Activated CD4-positive, alpha-beta memory T cell treated with anti-CD3 and anti-CD28 coated beads for 36 hours (primary cell): ENCODE results near the gene EFHC1. TPM values are rescaled to one million over a fixed set of nuclear protein-coding genes. Genes with fewer than 3 reads are reported as not detected.
"Not testable (repeated sequence)": the region's sequence is repeated elsewhere in the genome, so short reads cannot be mapped to it uniquely, and the experiment has no call there.

ENCODE experiments used
- CTCF ChIA-PET: fragments of 350-600 bp; sonication (Branson Sonifier 250); formaldehyde crosslinking; loops from one replicate; lab custom pipeline; 2021; ENCODE audit warnings: antibody characterized with exemption, inconsistent platforms; lab: Charles Lee
- POLR2A ChIA-PET: fragments of 350-600 bp; sonication (Branson Sonifier 250); formaldehyde crosslinking; loops from one replicate; lab custom pipeline; 2021; ENCODE audit warnings: antibody characterized with exemption; lab: Charles Lee
- DNase-seq: peaks from one replicate; pipeline ENCODE4 v3.0.0-alpha.2; 2020
- H3K27ac Mint-ChIP-seq: one replicate; pipeline ENCODE4 v1.8.0; 2021; ENCODE audit warnings: mixed read lengths
- H3K27me3 Mint-ChIP-seq: one replicate; pipeline ENCODE4 v1.8.0; 2021; ENCODE audit warnings: mixed read lengths
- H3K36me3 Mint-ChIP-seq: one replicate; pipeline ENCODE4 v1.8.0; 2021; ENCODE audit warnings: mixed read lengths
- H3K4me1 Mint-ChIP-seq: one replicate; pipeline ENCODE4 v1.8.0; 2021; ENCODE audit warnings: low read depth, mixed read lengths
- H3K4me3 Mint-ChIP-seq: one replicate; pipeline ENCODE4 v1.8.0; 2021; ENCODE audit warnings: mild to moderate bottlenecking, mixed read lengths
- H3K9me3 Mint-ChIP-seq: one replicate; pipeline ENCODE4 v1.8.0; 2021; ENCODE audit warnings: mixed read lengths
- intact Hi-C: fragments of 100-400 bp; cut with micrococcal nuclease; formaldehyde crosslinking; loops from one replicate; pipeline ENCODE4 v1.15.1; 2023
- total RNA-seq, 2 experiments: library from RNA; stranded (reverse); gene quantifications; one replicate each; pipeline ENCODE4 v1.2.3, GENCODE V29; 2021

The EFHC1 gene
- total RNA-seq, 2 experiments from 2014 or later = 1.9 to 3.1 TPM

- H3K27me3 Mint-ChIP-seq, H3K27ac Mint-ChIP-seq, POLR2A ChIA-PET, H3K36me3 Mint-ChIP-seq, DNase-seq, intact Hi-C loops, H3K9me3 Mint-ChIP-seq, H3K4me3 Mint-ChIP-seq: not testable (repeated sequence)
- CTCF ChIA-PET = interaction anchor here (0.6 to 3.2 kb wide), 6 partner anchors 10 to 98 kb away, joined by 3 to 29 read pairs (median 4); partner anchors contain the start of gene PAQR8
- H3K4me1 Mint-ChIP-seq = peaks cover 78% of the 10 kb centered on the region
Measured at GRCh38 chr6:52388119-52388518, 32.0 kb upstream of the EFHC1 start.

- Mint-ChIP-seq H3K36me3 (no peaks in the 10 kb centered on the region), H3K4me3 (no peak overlapping the region), H3K4me1 (peaks cover 82% of the 10 kb centered on the region), H3K9me3 (peaks cover 5% of the 10 kb centered on the region), H3K27ac (no peak overlapping the region), H3K27me3 (no peaks in the 10 kb centered on the region)
- CTCF ChIA-PET = interaction anchor here (0.9 to 4.4 kb wide), 7 partner anchors 9 to 103 kb away, joined by 3 to 40 read pairs (median 5); partner anchors contain the start of genes MCM3 and PAQR8
- no peak for DNase-seq
- POLR2A ChIA-PET = no interaction called here
- intact Hi-C loops = no loop called here
Measured at GRCh38 chr6:52388790-52389189, 31.4 kb upstream of the EFHC1 start.

DNA sequence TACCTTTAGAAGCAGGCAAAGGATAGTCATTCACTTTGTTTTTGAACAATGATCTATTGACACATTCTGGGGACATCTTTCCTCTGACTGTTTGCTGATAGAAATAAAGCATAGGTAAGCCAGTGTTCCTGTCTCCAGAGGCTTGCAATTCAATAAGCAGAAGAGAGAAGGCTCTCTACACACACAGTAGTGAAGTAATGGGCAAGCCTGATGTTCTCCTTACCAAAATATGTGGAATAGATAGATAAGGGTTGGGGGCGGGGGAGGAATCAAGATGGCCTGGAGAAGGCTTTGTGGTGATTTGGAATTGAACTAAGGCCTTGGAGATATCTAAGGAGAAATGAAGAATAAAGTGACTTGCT lies 30.9 kb upstream of the EFHC1 start:
- ChIA-PET POLR2A (interaction anchor here (1.1 to 2.2 kb wide), 3 partner anchors 12 to 106 kb away, joined by 4 to 22 read pairs (median 5); partner anchors contain the start of gene PAQR8), CTCF (interaction anchor here (1.2 to 4.4 kb wide), 8 partner anchors 8 to 130 kb away, joined by 3 to 40 read pairs (median 7); partner anchors contain the start of genes EFHC1, MCM3 and PAQR8)
- intact Hi-C loops = no loop called here
- Mint-ChIP-seq H3K36me3 (no peaks in the 10 kb centered on the region), H3K27ac (peak overlapping the region; percentile 42), H3K4me3 (peak overlapping the region; percentile 47), H3K9me3 (peaks cover 5% of the 10 kb centered on the region), H3K4me1 (peaks cover 82% of the 10 kb centered on the region), H3K27me3 (no peaks in the 10 kb centered on the region)
- no peak for DNase-seq

- peak; percentile 74 for DNase-seq
- H3K36me3 Mint-ChIP-seq = no peaks in the 10 kb centered on the region
- intact Hi-C loops = loop anchor here (1.0 to 10.0 kb wide), 7 partner anchors 8 to 675 kb away; partner anchors contain the start of genes FBXO9, GSTA4 and PAQR8
- peak overlapping the region; percentile 76 for H3K27ac Mint-ChIP-seq
- POLR2A ChIA-PET = interaction anchor here (1.1 to 3.1 kb wide), 5 partner anchors 12 to 106 kb away, joined by 3 to 22 read pairs (median 5); partner anchors contain the start of genes MCM3 and PAQR8
- CTCF ChIA-PET = interaction anchor here (1.0 to 4.4 kb wide), 10 partner anchors 9 to 228 kb away, joined by 3 to 40 read pairs (median 7); partner anchors contain the start of genes EFHC1, MCM3 and PAQR8
- peak overlapping the region; percentile 47 for H3K4me3 Mint-ChIP-seq
- H3K9me3 Mint-ChIP-seq = peaks cover 5% of the 10 kb centered on the region
- H3K4me1 Mint-ChIP-seq = peaks cover 82% of the 10 kb centered on the region
- no peaks in the 10 kb centered on the region for H3K27me3 Mint-ChIP-seq
Measured at GRCh38 chr6:52389626-52390360, 30.3 kb upstream of the EFHC1 start.

DNA sequence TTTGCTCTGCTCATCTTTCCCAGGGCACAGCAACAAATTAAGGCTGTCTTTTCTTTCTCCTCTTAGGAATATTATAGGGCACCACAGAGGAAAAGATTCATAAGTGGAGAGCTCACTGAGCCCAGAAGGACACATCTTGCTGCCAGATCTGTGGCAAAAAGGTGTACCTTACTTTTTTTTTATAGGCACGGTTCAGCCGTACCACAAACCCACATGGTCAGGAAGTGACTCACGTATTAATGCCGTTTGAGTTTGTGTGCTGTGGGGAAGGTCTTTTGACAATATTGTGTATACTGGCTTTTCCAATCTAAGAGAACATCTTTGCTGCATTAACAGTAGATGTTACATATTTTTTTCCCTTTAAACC lies 29.8 kb upstream of the EFHC1 start:
- peak overlapping the region; percentile 76 for H3K27ac Mint-ChIP-seq
- ChIA-PET POLR2A (interaction anchor here (1.1 to 3.1 kb wide), 5 partner anchors 13 to 107 kb away, joined by 3 to 22 read pairs (median 5); partner anchors contain the start of genes MCM3 and PAQR8), CTCF (interaction anchor here (0.7 to 4.4 kb wide), 12 partner anchors 8 to 229 kb away, joined by 3 to 40 read pairs (median 6); partner anchors contain the start of genes EFHC1, MCM3 and PAQR8)
- H3K4me1 Mint-ChIP-seq = peaks cover 79% of the 10 kb centered on the region
- peaks cover 5% of the 10 kb centered on the region for H3K9me3 Mint-ChIP-seq
- peak; percentile 65 for DNase-seq
- intact Hi-C loops = loop anchor here (1.0 to 10.0 kb wide), 7 partner anchors 8 to 674 kb away; partner anchors contain the start of genes FBXO9, GSTA4 and PAQR8
- no peaks in the 10 kb centered on the region for H3K27me3 Mint-ChIP-seq
- H3K36me3 Mint-ChIP-seq = no peaks in the 10 kb centered on the region
- H3K4me3 Mint-ChIP-seq = peak overlapping the region; percentile 24

GRCh38 chr6:52391599-52391998 lies 28.5 kb upstream of the EFHC1 start:
- intact Hi-C loops = loop anchor here (2.0 to 10.0 kb wide), 3 partner anchors 165 to 673 kb away; partner anchors contain the start of genes FBXO9 and GSTA4
- Mint-ChIP-seq H3K27ac (no peak overlapping the region), H3K27me3 (no peaks in the 10 kb centered on the region), H3K4me1 (peaks cover 81% of the 10 kb centered on the region), H3K4me3 (no peak overlapping the region), H3K36me3 (no peaks in the 10 kb centered on the region), H3K9me3 (peaks cover 5% of the 10 kb centered on the region)
- POLR2A ChIA-PET = interaction anchor here (3.1 kb wide), 1 partner anchor 106 kb away, joined by 22 read pairs; the partner anchor contains the start of gene MCM3
- CTCF ChIA-PET = interaction anchor here (1.4 to 4.4 kb wide), 4 partner anchors 29 to 230 kb away, joined by 5 to 40 read pairs (median 10); partner anchors contain the start of genes MCM3 and PAQR8
- DNase-seq = no peak

DNA sequence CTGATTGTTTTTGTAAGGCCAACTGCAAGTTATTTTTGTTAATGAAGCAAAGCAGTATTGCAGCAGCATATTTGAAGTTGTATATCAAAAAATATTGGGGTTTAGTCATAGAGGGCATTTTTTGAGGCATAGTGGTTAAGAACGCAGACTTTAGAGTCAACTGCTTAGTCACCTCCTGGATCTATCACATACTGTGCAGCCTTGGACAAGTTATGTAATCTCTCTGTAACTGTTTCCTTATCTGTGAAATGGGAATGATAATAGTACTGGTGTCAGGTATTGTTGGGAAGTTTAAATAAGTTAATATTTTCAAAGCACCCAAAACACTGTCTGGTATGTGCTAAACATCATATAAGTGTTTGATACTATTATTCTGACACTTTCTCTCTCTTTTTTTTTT lies 27.2 kb upstream of the EFHC1 start:
- ChIA-PET POLR2A (no interaction called here), CTCF (interaction anchor here (1.2 to 4.4 kb wide), 2 partner anchors 31 to 107 kb away, joined by 4 to 40 read pairs; partner anchors contain the start of genes MCM3 and PAQR8)
- no peak for DNase-seq
- Mint-ChIP-seq H3K36me3 (no peaks in the 10 kb centered on the region), H3K9me3 (no peaks in the 10 kb centered on the region), H3K4me3 (no peak overlapping the region), H3K27me3 (no peaks in the 10 kb centered on the region), H3K4me1 (peaks cover 93% of the 10 kb centered on the region), H3K27ac (no peak overlapping the region)
- intact Hi-C loops = loop anchor here (10.0 kb wide), 1 partner anchor 602 kb away; the partner anchor contains the start of gene GSTA4

- DNase-seq = no peak
- CTCF ChIA-PET = interaction anchor here (1.0 to 1.2 kb wide), 3 partner anchors 83 to 108 kb away, joined by 3 to 5 read pairs (median 3); no protein-coding TSS in a partner anchor
- no peaks in the 10 kb centered on the region for H3K27me3 Mint-ChIP-seq
- peaks cover 95% of the 10 kb centered on the region for H3K4me1 Mint-ChIP-seq
- intact Hi-C loops = loop anchor here (1.0 to 10.0 kb wide), 5 partner anchors 32 to 601 kb away; partner anchors contain the start of genes GSTA4 and MCM3
- peak overlapping the region; percentile 41 for H3K27ac Mint-ChIP-seq
- H3K4me3 Mint-ChIP-seq = peak overlapping the region; percentile 27
- H3K9me3 Mint-ChIP-seq = no peaks in the 10 kb centered on the region
- H3K36me3 Mint-ChIP-seq = no peaks in the 10 kb centered on the region
- POLR2A ChIA-PET = interaction anchor here (1.0 kb wide), 1 partner anchor 31 kb away, joined by 5 read pairs; the partner anchor contains the start of gene PAQR8
Measured at GRCh38 chr6:52393780-52394179, 26.4 kb upstream of the EFHC1 start.

DNA sequence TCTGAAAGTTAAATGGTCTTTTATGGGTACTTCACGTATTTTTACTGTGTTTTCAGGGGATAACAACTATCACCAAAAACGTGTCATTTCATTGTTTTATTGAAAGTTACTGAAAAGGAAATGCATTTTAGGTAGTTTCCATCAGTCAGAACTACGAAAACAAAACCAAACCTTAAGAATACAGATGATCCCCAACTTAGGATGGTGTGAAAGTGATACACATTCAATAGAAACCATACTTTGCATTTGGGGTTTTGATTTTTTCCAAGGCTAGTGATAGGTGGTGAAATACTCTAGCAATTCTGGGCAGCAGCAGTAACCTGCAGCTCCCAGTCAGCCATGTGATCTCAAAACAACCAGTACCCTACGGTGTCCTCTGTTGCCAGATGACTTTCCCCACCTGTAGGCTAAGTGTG lies 25.9 kb upstream of the EFHC1 start:
- no peaks in the 10 kb centered on the region for H3K27me3 Mint-ChIP-seq

GRCh38 chr6:52395969-52396368 lies 24.2 kb upstream of the EFHC1 start:
- Mint-ChIP-seq H3K9me3 (no peaks in the 10 kb centered on the region), H3K27me3 (no peaks in the 10 kb centered on the region), H3K36me3 (no peaks in the 10 kb centered on the region), H3K4me1 (peaks cover 94% of the 10 kb centered on the region), H3K4me3 (no peak overlapping the region), H3K27ac (no peak overlapping the region)
- ChIA-PET CTCF (interaction anchor here (2.1 to 3.7 kb wide), 2 partner anchors 111 to 232 kb away, joined by 8 to 47 read pairs; partner anchors contain the start of gene MCM3), POLR2A (interaction anchor here (2.8 kb wide), 1 partner anchor 34 kb away, joined by 11 read pairs; the partner anchor contains the start of gene PAQR8)
- intact Hi-C loops = loop anchor here (10.0 kb wide), 1 partner anchor 599 kb away; the partner anchor contains the start of gene GSTA4
- DNase-seq = no peak

More for the DNA sequence above, 25.9 kb upstream of the EFHC1 start:
- peak overlapping the region; percentile 27 for H3K4me3 Mint-ChIP-seq
- ChIA-PET CTCF (interaction anchor here (0.7 to 1.2 kb wide), 4 partner anchors 53 to 109 kb away, joined by 3 to 5 read pairs (median 3); no protein-coding TSS in a partner anchor), POLR2A (interaction anchor here (1.0 kb wide), 1 partner anchor 32 kb away, joined by 5 read pairs; the partner anchor contains the start of gene PAQR8)
- H3K27ac Mint-ChIP-seq = peak overlapping the region; percentile 41
- no peaks in the 10 kb centered on the region for H3K9me3 Mint-ChIP-seq
- H3K4me1 Mint-ChIP-seq = peaks cover 95% of the 10 kb centered on the region
- DNase-seq = peak; percentile 58
- intact Hi-C loops = loop anchor here (1.0 to 10.0 kb wide), 5 partner anchors 33 to 601 kb away; partner anchors contain the start of genes GSTA4 and MCM3
- H3K36me3 Mint-ChIP-seq = no peaks in the 10 kb centered on the region
